Uterus (tissue), 2 donors: ENCODE data around the gene APOH.

Source experiments
- CTCF ChIP-seq, 4 experiments: fragments of 200-600 bp in 2 of 4; fragments of 450-650 bp in 2 of 4; sonication (generic) in 2 of 4; IDR thresholded peaks; one replicate each; pipeline ENCODE4 v1.5.1; 2016 to 2019; ENCODE audit warnings: antibody characterized with exemption in 4 of 4, mild to moderate bottlenecking in 2 of 4, moderate library complexity in 1 of 4
- POLR2A ChIP-seq, 2 donors: fragments of 450-650 bp; IDR thresholded peaks; one replicate each; pipeline ENCODE4 v1.6.1; 2016; ENCODE audit warnings: antibody characterized with exemption in 2 of 2, mild to moderate bottlenecking in 1 of 2, moderate library complexity in 1 of 2

DNA sequence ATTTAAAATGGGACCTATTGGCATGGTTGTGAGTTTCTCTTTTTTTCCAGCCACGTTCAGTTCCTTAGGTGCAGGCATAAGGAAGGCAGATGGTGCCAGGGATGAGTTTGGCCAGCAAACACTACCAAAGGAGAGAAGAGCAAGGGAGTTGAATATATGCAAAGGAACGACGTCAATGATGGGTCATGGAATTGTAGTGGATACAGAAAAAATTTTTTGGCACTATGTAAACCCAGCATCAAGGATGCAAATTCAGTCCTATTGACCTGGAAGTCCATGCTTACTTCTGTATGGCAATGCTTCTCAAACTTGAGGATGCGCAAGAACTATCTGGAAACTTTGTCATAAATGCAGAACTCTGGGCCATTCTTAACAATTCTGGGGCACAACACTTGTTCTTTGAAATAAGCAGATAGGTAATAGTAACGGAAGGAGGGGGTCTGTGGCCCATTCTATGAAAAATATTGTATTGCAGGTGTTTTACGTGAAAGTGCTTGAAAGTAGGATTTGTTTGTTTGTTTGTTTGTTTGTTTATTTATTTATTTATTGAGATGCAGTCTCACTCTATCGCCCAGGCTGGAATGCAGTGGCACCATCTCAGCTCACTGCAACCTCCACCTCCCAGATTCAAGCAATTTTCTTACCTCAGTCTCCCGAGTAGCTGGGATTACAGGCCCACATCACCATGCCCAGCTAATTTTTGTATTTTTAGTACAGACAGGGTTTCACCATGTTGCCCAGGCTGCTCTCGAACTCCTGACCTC is 18.0 kb downstream of the APOH start:
- no peak for TF ChIP-seq POLR2A (IDR thresholded peaks at IDR 0.05)
- TF ChIP-seq CTCF (IDR thresholded peaks at IDR 0.05) = no peak
